Inferior parietal cortex (tissue), 1 donor: Measurements from ENCODE around the gene C1QC.

Source experiments
- DNase-seq: peaks from one replicate; pipeline ENCODE4 v3.0.0-alpha.2; 2016; ENCODE audit errors: extremely low spot score

C1QC gene

DNA sequence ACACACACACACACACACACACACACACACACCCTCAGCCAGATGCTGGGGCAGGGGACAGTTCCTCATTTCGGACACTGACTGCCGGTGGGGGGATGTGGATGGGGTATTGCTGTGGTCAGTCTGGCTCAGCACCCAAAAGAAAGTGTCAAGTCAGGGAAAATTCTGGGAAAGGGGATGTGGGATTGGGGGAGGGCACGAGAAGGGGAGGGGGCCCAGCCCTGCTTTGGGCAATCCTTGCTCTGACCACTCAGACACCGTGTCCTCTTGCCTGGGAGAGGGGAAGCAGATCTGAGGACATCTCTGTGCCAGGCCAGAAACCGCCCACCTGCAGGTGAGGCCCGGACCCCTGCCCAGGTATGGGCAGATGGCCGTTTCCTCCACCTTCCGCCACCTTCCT is at the start of gene C1QC:
Gene C1QC, plus strand, starts transcription at position 253 of the 400 bp plus-strand sequence. CDS start 391 bp downstream, outside the sequence.
- no peak for DNase-seq

DNA sequence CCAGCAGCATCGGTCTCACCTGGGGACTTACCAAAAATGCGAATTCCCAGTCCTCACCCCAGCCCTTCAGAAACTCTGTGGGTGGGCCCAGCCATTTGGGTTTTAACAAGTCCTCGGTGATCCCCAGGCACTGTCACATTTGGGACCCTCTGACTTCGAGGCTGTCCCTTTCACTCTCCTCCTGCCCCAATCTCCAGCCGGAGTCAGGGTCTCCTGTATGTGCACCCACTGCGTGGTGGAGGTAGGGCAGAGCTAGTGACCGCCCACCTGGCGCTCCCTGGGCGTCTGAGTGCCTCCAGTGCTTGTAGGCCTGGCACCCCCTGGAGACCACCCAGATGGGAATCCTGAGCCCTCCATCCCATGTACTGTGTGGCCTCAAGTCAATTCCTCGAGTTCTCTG is 49.0 kb upstream of the C1QC start:
- DNase-seq = no peak

DNA sequence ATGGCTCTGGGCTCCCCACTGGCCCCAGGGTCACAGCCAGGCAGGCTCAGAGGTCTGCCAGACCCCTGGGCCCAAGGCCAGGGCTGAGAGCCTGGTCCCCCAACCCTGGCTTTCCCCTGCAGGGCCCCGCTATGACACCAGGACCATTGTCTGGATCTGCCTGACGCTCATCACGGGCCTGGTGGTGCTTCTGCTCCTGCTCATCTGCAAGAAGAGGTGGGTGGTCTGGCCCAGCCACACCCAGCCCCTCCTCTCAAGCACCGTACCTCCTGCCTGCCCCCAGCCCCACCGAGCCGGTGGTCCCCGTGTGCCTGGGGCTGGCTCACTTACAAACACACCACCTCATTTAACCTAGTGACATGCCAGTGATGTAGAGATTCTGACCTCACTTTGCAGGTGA is 48.3 kb upstream of the C1QC start:
- no peak for DNase-seq

DNA sequence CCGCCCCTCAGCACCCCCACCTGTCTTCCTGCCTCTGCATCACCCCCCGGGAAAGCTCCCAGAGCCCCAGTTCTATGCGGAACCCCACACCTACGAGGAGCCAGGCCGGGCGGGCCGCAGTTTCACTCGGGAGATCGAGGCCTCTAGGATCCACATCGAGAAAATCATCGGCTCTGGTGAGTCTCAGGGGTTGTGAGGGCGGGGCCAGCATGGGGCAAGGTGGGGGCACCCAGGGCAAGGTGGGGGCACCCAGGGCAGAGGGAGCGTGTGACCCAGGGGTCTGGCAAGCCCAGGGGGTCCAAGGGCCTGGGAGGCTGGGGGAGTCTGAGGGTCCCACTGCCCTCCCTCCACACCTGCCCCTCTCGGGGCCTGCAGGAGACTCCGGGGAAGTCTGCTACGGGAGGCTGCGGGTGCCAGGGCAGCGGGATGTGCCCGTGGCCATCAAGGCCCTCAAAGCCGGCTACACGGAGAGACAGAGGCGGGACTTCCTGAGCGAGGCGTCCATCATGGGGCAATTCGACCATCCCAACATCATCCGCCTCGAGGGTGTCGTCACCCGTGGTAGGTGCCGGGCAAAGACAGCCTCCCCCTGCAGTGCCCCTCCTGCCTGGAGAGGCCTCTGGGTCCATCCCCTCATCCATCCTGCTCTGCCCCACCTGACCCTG is 46.0 kb upstream of the C1QC start:
- no peak for DNase-seq

DNA sequence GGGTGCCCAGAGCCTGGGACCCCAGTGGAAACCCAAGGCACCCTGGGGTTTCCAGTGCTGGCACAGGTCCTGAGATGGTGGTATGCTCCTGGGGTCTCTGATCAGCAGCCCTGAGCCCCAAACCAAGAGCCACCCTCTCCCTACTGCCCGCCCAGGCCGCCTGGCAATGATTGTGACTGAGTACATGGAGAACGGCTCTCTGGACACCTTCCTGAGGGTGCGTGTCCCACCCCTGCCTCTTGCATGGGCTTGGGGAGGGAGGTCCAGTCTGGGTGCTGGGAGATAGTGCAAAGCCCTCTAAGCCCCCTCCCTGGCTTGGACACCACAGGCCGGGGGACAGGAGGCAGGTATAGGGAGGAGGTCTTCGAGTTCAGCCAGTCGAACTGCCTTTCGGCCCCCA is 45.4 kb upstream of the C1QC start:
- no peak for DNase-seq

DNA sequence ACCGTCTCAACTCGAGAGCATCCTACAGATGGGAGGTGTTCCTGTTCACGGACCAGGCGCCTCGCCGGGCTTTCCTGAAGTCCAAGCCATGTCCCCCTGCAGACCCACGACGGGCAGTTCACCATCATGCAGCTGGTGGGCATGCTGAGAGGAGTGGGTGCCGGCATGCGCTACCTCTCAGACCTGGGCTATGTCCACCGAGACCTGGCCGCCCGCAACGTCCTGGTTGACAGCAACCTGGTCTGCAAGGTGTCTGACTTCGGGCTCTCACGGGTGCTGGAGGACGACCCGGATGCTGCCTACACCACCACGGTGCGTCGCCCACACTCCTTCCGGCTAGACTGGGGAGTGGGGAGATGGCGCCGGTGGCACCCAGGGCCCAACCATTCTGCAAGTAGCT is 44.7 kb upstream of the C1QC start:
- DNase-seq = no peak

DNA sequence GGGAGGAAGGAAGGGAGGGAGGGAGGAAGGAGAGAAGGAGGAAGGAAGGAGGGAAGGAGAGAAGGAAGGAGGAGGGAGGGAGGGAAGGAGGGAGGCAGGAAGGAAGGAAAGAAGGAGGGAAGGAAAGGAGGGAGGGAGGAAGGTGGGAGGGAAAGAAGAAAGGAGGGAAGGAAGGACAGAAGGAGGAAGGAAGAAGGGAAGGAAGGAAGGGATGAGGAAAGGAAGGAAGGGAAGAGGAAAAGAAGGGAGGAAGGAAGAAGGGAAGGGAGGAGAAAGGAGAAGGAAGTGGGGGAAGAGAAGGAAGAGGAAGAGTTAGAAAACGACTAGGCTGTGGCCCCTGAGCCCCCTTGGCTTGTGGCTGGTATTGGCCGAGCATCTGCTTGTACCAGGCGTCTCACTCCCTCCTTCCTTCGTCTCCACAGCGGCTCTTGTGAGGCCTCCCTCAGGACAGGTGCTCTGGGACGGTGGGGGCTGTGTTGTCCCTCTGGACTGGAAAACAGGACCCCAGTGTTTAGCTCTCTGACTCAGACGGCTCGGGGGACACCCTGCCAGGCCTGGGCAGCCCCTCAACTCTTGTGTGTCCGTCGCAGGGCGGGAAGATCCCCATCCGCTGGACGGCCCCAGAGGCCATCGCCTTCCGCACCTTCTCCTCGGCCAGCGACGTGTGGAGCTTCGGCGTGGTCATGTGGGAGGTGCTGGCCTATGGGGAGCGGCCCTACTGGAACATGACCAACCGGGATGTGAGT is 43.2 kb upstream of the C1QC start:
- no peak for DNase-seq

DNA sequence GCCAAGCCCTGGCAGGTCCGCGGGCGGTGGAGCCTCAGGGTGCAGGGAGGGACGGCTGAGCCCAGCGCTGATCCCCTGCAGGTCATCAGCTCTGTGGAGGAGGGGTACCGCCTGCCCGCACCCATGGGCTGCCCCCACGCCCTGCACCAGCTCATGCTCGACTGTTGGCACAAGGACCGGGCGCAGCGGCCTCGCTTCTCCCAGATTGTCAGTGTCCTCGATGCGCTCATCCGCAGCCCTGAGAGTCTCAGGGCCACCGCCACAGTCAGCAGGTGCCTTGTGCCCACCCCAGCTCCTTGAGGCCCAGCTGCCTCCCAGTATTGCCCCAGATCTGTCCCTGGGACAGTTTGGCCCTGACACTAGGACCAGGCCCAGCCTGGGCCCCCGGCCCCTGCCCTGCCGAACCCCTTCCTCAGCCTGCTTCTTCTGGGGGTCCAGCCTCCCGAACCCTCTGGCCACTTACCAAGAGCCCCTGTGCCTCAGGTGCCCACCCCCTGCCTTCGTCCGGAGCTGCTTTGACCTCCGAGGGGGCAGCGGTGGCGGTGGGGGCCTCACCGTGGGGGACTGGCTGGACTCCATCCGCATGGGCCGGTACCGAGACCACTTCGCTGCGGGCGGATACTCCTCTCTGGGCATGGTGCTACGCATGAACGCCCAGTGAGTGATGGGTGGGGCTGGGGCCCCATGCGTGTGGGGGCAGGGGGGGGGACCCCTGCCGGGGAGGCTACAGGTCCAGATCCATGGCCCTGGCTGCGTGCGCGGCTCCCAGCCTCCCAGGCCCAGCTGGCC is 42.4 kb upstream of the C1QC start:
- no peak for DNase-seq

DNA sequence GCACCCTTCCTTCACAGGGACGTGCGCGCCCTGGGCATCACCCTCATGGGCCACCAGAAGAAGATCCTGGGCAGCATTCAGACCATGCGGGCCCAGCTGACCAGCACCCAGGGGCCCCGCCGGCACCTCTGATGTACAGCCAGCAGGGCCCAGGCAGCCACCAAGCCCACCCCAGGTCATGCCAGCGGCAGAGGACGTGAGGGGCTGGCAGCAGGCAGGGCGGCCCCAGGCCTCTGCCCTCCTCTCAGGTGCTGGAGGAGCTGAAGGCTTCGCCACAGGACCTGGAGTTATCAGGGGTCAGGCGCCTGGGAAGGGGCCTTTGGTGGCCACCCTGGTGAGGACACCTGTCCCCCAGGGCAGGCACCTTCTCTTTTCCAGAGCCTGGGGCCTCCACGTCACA is 41.8 kb upstream of the C1QC start:
- DNase-seq = no peak

DNA sequence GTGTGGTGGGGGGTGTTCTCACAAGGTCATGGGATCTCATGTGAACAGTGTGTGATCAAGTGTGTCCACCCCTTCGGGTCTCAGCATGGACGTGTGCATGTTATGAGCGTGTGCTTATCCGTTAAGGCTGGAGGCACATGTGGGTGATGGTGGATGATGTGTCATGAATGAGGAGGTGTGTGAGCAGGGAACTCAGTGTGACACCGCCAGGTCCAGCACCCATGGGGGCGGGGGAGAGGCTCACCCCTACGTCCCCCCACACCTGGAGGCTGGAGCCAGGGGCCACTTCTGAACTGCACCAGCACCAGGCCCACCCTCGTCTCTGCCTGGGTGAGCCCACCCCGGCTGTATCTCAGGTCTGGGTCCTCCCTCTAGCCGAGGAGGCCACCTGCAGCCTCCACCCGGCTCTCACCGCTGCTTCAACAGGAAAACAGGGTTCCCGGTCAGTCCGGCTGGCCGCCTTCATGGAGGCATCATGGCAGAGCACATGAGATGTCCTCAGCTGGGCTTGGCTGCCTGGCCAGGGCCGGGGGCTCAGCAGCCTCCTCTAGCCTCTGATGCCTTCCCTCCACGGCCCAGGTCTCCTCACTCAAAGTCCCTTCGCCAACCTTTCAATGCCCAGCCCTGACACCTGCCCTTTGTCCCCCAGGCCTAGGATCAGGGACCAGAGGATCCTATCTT is 41.2 kb upstream of the C1QC start:
- DNase-seq = no peak

DNA sequence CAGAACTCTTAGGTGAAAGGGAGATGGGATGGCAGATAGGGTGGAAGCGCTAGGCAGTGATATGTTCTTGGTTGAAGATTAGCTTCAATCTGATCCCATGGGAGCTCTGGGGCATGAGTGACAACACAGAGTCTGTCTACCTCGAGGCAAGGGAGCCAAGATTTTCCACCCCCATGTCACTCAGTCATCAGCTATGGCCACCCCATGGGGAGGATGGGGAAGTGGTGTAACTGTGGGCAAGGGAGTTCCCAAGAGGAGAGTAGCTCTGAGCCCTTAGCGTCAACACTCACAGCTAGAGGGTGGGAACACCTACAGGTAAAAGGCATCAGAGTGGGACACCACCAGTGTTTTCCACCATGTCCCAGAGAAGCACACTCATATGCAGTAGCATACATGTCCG is 37.3 kb upstream of the C1QC start:
- no peak for DNase-seq

DNA sequence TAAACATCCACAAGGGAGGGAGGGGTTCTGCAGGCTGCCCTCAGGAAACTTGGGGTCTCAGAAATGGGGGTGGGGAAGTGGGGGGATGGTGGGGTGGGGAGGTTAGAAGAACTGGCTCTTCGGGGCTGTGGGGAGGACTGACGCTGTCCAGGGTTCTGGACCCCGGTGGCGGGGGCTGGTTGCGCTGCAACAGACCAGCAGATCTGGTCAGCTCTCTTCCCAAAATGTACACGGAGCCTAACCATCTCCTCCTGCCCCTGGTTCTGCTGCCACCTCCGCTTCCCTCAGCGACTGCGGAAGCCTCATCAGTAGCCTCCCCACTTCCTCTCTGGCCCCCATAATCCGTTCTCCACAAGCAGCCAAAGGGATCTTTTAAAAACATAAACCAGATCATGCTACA is 36.3 kb upstream of the C1QC start:
- no peak for DNase-seq

DNA sequence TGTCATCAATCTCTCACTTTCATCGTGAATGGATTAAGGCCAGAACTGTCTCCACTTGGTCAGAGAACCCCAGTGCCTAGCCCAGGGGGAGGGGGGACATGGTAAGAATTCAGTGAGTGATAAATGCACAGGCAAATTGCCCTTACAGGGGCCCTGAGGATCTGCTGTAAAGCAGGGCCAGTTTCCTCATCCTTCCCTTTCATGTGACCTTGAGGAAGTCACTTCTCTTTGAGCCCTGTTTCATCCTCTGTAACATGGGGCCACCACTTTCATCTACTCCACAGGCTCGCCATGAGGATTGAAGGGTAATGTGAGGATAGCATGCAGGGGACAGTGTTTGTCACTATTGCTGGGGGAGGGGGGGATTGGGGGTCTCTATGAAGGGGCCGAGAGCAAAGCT is 35.1 kb upstream of the C1QC start:
- DNase-seq = no peak

DNA sequence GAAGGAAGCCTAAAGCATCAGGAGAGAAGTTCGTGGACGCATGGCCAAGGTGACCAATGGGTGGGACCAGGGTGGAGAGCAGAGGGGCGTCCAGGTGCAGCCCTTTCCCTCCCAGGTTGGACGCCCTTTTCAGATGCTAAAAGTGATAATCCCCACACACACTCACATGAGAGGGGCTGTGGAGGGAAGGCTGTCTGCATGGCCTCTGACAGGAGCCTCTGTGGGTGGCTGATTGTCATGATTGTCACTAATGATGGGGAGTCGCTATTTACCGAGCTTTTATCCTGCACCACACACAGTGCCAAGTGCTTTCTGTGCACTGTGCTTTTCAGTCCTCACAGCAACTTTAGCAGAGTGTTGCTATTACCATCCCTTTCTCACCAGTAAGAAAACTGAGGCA is 34.1 kb upstream of the C1QC start:
- no peak for DNase-seq

DNA sequence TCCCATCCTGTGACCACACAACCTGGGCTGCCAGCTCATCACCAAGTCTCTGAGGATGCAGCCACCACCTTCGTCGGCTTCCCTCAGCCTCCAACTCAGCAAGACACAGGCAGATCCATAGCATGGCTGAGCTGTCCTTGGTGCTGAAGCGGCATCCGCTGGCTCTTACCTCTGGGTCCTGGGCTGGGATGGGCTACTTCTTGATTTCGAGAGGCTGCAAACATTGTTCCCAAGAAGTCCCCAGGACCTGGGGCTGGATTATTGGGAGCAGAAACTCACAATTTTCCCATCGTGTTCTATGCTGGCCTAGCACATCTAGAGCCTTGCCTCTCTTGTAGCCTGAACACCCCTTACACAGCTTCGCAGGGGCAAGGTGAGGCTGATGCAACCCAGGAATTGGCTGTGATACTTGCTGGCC is 31.9 kb upstream of the C1QC start:
- no peak for DNase-seq

DNA sequence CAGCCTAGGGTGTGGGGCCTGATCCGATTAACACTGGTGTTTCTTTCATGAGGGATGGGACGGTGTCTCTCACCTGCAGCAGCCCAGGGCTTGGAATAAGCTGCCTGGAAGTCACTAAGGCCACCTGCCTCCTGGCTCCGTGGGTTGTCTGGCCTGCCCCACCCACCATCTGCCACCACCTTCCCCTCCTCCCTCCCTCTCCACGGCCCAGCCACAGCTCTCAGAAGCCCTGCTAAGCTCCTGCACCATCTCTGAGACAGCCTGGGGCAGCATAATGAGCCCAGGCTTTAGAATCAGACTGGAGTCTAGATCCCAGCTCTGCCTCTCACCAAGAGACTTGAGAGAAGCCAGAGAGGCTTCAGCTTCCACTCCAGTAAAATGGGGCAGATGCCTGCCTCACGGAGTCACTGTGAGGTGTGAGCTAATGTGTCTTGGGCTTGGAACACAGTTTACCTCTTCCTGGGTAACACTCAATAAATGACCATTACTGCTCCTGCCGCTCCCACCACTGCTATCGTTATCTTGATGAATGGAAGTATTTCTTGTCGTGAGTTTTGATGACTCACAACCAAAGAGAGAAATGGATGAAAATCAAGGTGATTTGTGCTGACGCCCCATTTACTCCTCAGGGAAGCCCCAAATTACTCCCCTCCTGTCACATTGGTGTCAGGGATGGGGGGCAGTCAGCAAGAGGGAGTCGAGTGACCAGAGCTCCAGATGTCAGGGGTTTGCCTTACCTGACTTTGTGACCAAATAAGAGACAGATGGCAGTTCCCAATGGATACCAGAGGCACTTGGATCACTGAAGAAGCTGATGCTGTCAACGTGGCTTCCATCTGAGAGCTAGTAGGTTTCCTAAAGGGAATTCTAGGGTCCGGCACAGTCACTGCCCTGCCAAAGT is 30.5 kb upstream of the C1QC start:
- no peak for DNase-seq

DNA sequence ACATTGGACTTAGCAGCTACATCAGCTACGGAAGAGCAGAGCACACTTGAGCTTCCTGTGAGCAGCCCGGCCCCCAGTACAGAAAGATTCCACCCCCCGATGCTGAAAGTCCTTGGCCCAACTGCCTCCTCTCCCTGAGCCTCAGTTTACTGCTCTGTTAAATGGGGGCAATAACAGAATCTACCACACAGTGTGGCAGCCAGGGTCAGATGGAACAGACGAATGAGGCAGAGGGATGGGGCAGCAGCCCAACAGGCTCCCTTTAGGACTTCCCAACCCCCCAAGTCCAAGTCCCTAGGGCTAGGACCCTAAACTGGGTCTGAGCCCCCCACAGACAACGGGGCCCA is 29.9 kb upstream of the C1QC start:
- no peak for DNase-seq

DNA sequence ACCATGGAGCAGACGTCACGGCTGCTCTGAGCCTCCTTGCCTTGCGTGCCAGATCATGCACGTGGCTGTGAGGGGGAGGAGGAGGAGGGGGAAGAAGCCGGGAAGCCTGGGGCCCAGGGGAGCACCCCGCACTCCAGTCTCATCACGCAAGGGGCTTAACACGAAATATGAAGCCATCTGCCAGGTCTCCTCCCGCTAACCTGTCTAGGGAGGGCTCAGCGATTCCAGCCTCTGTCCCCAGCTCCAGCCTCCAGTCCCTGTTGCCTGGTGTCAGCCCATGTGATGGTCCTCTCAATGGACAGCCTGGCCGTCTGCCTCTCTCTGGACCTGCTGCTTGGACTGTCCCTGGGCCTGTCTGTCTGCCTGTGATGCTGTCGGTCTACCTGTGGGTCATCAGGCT is 29.5 kb upstream of the C1QC start:
- DNase-seq = no peak

DNA sequence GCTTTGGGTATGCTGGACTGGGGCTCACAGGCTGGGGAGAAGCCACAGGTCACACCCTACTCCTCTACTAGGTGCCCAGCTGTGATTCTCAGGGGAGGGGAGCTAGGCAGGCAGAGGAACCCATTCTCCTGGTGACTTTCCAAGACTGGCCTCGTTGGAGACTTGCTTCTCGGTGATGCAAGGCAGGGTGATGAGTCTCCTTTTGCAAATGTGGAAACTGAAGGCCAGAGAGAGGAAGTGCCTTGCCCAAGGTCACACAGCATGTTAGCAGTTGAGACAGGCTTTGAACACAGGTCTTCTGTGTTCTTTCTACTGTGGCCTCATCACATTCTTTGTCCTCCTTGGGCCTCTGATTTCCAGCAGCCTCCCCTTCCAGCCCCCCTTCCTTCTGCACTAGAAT is 27.5 kb upstream of the C1QC start:
- DNase-seq = no peak

DNA sequence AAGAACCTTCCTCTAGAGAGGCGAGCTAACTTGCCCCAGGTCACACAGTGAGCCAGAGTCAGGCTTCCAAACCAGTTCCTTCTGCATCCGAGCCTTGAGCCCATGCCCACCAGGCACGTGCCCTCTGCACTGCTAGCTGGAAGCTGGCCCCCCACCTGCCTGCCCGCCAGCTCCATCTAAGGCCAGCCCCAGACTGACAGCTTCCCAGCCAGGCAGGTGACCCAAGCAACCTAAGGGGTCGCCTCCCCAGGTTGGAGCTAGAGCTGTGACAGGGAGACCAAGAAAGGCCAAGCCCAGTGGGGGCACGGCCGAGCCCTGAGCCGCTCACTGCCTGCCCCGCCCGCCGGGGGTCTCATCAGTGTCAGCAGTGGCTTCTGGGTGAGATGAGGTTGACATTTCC is 26.9 kb upstream of the C1QC start:
- DNase-seq = no peak

DNA sequence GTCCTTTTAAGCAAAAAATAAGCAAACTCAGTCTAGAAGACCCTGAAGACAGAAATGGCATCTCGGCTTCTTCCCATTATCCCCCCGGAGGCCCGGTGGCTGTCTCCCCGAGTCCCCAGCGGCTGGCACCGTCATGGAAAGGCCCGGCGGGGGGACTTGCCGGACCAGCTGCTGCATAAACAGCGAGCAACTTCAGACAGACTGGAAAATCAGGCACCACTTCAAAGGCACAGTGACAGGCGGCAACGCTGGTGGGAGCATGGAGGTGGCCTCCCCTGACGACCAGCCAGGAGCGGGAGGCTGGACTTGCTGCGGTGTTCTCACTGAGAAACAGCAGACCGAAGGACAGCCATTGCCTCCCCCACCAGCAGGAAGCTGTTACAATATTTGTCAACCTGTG is 25.4 kb upstream of the C1QC start:
- DNase-seq = no peak
